KG1 (cell line): ENCODE results near the gene LCLAT1.

Experiments used
- DNase-seq: peaks from one replicate; lab custom pipeline; 2025; lab: John Stamatoyannopoulos, UW

LCLAT1 gene

GRCh38 chr2:30675758-30676157, 228.7 kb downstream of the LCLAT1 start:
- DNase-seq = no peak

DNA sequence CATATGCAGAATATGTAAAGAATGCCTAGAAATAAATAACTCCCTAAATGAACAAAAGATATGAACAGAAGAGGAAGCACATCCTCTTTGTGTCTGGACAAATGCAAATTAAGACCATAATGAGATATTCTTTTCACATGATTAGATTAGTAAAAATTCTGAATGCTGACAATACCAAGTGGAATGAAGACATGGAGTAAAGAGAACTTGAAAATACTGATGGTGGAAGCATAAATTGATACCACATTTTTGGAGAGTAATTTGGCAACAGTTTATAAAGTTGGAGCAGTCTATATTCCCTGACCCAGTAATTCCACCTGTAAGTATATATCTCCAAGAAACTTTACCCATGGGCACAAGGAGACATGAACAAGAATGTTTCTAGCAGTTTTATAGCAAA, 230.2 kb downstream of the LCLAT1 start:
- DNase-seq = no peak

DNA sequence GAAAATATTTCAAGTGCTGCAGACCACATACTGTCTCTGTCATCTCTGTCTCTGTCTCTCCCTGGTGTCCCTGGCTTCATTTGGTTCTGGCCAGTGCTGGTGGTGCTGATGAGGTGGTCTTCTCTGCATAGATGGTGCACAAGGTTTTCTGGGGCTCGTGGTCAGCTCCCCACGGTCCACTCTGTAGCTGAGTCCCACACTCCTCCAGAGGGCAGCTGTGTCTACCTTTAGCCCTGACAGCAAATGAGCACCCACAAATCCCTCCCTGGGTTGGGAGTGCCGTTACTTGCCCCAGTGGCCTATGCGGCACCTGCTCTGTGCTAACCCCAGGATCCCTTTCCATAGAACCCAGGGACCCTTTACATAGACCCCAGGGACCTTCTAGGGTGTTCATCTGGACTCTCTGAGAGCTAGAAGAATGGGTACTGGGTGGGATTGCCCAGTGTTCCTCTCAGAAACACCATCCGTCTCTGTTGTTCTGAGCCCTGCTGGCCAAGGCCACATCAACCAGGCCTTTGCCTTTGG, 230.9 kb downstream of the LCLAT1 start:
- DNase-seq = no peak

- no peak for DNase-seq
Observed at GRCh38 chr2:30678410-30679137, 231.5 kb downstream of the LCLAT1 start.

DNA sequence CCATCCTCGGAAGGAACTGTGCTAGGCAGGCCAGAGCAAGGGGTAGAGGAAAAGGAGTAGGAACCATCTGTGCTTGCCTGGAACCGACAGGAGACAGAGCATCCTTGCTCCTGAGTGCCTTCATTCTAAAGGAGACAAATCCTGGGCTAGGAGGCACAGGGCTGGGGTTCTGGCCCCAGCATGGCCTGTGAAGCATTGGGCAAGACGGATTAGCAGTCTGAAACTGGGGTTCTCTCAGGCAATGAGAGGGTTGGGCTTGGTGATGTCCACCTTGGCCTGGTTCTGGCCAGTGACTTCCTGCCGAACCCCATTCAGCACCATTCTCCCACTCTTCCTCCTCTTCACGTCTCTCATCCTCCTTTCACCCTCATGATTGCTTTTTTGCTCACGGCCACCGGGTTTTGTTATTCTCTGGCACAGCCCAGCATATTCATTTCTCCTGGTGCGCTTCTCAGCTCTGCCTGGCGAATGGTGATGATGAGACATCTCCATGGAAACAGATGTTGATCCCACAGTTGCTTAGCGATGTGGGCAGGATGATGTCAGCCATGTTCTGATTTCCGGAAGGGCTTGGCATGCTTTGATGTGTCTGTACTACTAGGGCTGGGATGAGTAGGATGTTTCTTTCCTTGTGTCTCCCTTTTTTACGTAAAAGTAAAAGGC, 232.5 kb downstream of the LCLAT1 start:
- no peak for DNase-seq

- DNase-seq = no peak
Observed at GRCh38 chr2:30680121-30680520, 233.1 kb downstream of the LCLAT1 start.

DNA sequence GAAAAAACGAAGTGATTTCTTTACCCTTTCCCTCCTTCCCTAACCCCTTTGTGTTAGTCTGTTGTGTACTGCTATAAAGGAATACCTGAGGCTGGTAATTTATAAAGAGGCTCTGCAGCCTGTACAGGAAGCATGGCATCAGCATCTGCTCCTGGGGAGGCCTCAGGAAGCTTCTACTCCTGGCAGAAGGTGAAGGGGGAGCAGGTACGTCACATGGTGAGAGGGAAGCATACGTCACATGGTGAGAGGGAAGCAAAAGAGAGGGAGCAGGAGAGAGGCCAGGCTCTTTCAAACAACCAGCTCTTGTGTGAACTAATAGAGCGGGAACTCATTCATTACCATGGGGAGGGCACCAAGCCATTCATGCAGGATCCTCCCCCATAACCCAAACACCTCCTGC, 234.0 kb downstream of the LCLAT1 start:
- DNase-seq = no peak

DNA sequence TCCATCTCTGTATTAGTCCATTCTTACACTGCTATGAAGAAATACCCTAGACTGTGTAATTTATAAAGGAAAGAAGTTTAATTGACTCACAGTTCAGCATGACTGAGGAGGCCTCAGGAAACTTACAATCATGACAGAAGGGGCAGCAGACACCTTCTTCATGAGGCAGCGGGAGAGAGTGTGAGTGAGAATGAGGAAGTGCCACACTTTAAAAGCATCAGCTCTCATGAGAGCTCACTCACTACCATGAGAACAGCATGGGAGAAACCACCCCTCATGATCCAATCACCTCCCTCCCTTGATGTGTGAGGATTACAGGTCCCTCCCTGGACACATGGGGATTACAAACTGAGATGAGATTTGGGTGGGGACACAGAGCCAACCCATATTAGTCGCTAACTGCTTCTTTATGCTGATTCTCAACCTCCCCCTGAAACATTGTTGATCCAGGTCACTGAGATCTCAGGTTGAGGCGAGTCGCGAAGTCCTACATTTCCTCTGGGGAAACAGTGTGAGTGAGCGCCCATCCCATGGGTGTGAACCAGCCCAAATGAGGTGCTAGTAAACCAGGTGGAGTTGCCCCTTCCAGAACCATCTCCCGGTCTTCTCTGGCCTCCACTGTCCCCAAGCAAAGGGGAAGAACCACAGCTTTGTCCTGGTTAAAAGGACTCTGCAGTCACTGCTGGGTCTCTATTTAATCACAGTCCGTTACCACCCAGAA, 236.3 kb downstream of the LCLAT1 start:
- peak; percentile 22 for DNase-seq

GRCh38 chr2:30684026-30684425, 237.0 kb downstream of the LCLAT1 start:
- DNase-seq = no peak

DNA sequence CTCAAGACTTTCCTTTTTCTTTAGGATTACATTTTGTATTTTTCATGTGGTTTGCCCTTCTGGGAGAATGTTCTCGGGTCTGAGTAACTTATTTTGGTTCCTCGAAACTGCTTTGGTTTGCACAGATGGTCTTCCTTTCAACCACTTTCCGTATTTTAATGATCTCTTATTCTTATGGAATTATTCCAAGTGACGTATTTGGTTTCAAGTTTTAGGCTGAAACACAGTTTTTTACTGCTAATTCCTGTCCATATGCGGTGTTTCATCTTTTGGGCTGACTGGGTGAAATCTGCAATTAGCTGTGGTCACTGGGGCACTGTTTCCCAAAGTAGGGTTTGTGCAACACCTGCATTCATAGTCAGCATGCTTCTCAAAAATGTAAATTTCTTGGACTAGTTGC, 237.5 kb downstream of the LCLAT1 start:
- DNase-seq = no peak

GRCh38 chr2:30684996-30685395, 237.9 kb downstream of the LCLAT1 start:
- DNase-seq = no peak

GRCh38 chr2:30686000-30686399, 239.0 kb downstream of the LCLAT1 start:
- DNase-seq = no peak

GRCh38 chr2:30686669-30687068, 239.6 kb downstream of the LCLAT1 start:
- no peak for DNase-seq

DNA sequence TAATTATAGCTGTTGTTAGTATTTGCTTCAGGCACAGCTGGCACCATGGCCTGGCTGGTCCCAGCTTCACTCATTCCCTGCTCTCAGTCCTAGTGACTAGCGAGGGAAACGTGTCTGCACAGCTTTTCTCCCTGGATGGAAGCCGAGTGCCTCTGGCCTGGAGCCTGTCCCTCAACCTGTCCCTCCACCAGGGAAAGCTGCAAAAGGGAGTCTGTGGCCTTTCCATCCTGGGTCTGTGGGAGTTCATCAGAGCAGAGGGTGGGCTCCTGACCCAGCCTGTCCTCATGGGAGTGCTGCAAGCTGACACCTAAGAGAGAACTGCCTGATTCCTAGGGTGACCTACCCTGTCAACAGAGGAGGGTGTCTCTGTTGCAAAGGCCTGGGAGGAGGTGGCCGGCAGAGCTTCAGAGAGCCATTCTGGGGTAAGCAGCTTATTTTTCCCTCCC, 241.9 kb downstream of the LCLAT1 start:
- DNase-seq = no peak

DNA sequence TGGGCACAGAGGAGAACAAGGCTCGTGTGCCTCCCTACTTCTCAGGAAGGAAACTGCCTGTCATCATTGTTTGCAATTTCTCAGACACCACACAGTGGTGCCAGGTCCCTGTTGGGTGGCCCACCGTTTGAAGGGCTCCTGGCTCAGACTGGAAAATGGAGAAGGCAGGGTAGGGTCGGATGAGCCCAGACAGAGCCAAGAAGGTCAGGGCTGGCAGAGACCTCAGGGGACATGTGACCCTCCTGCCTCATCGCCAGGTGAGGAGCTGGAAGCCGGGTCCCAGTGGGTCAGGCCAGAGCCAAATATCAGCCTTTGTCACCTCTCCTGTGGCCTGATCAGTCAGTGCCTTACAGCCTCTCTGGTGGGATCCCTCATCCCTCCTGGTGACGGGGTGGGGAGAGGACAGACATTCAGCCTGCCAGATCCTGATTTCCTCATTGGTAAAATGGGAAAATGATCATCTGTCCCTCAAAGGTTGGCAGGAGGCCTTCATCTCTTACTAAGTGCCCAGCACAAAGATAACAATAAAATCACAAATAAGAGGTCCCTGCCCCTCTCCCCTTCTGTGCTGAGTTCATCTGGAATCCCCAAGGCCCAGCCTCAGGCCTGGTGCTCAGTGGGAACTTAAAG, 242.6 kb downstream of the LCLAT1 start:
- DNase-seq = no peak

- no peak for DNase-seq
Observed at GRCh38 chr2:30690126-30690561, 243.1 kb downstream of the LCLAT1 start.

GRCh38 chr2:30691091-30691947, 244.3 kb downstream of the LCLAT1 start:
- no peak for DNase-seq

DNA sequence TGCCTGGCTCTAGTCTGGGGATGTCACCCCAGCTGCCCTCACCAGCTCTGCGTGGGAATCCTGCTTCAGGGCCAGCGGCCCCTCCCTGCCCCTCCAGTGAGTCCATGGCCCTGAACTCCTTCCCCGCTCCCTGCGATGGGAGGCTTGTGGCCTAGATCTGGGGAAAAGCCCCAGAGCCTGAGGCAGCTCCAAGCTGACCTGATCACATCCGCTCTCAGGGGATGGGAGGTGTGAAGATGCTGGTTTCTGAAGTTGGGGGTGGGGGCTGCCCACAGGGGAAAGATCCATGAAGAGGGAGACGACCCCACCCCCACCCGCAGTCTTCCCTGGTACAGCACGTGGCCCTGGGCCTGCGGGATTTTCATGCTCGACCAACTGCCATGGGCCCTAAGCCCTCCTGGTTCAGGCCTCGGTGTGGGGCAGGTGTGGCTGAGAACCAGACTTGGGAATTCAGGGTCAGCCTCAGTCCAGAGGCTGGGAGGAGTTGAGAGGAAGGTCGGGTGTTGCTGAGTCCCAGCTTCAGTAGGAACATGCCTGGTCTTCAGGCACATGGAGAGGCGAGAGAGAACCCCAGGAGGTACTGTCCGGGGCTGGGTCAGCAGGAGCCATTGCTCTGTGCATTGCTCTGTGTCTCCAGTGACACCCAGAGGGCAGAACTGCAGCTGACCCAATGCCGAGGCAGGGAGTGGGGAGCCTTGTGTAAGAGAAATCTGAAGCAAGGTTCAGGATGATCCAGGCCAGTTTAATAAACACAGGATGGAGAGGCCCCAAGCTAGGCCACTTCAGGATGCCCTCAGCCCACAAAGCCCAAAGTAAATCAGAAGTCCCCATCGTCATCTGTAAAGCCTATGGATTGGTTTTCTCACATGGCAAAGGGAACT, 245.1 kb downstream of the LCLAT1 start:
- no peak for DNase-seq

- no peak for DNase-seq
Observed at GRCh38 chr2:30692829-30693275, 245.8 kb downstream of the LCLAT1 start.
